Stimulated activated CD4-positive, alpha-beta T cell treated with anti-CD3 and anti-CD28 coated beads, Interleukin-2, amount 100 ng/mL, for 24 hours (primary cell): ENCODE data around the gene CLEC11A.

Source experiments
- DNase-seq, 2 donors: peaks; one replicate each; pipeline ENCODE4 v3.0.0-alpha.2; 2020

The CLEC11A gene

GRCh38 chr19:50705422-50706019 is 17.6 kb upstream of the CLEC11A start:
- peak; percentile 37 for DNase-seq

GRCh38 chr19:50706387-50706786 is 16.8 kb upstream of the CLEC11A start:
- no peak for DNase-seq

- no peak for DNase-seq
Measured at GRCh38 chr19:50708179-50708879, 14.8 kb upstream of the CLEC11A start.

GRCh38 chr19:50710094-50710493 is 13.1 kb upstream of the CLEC11A start:
- DNase-seq = no peak

- no peak for DNase-seq
Measured at GRCh38 chr19:50710612-50711011, 12.6 kb upstream of the CLEC11A start.

GRCh38 chr19:50711196-50711595 is 12.0 kb upstream of the CLEC11A start:
- DNase-seq = no peak

GRCh38 chr19:50711805-50712204 is 11.4 kb upstream of the CLEC11A start:
- no peak for DNase-seq

GRCh38 chr19:50712833-50713232 is 10.3 kb upstream of the CLEC11A start:
- no peak for DNase-seq

- no peak for DNase-seq
Measured at GRCh38 chr19:50713556-50714236, 9.5 kb upstream of the CLEC11A start.

GRCh38 chr19:50716178-50717025 is 6.8 kb upstream of the CLEC11A start:
- DNase-seq = no peak

- DNase-seq = no peak
Measured at GRCh38 chr19:50717026-50717723, 6.0 kb upstream of the CLEC11A start.

GRCh38 chr19:50717891-50718254 is 5.3 kb upstream of the CLEC11A start:
- no peak for DNase-seq

- DNase-seq = no peak
Measured at GRCh38 chr19:50718255-50719118, 4.7 kb upstream of the CLEC11A start.

- DNase-seq = no peak
Measured at GRCh38 chr19:50719119-50719435, 4.1 kb upstream of the CLEC11A start.

- DNase-seq = no peak
Measured at GRCh38 chr19:50719566-50719965, 3.6 kb upstream of the CLEC11A start, which contains the start of gene SHANK1. Gene SHANK1 (minus strand): TSS chr19:50719802. CDS start chr19:50716919, 2,883 bp downstream.

- DNase-seq = no peak
Measured at GRCh38 chr19:50720181-50720920, 2.8 kb upstream of the CLEC11A start.

GRCh38 chr19:50720921-50721381 is 2.2 kb upstream of the CLEC11A start:
- no peak for DNase-seq

GRCh38 chr19:50721441-50722137 is 1.6 kb upstream of the CLEC11A start:
- no peak for DNase-seq

GRCh38 chr19:50722201-50723013 is 757 bp upstream of the CLEC11A start:
- DNase-seq = no peak
